ENCODE data around the gene SHC4. TPM values are rescaled to one million over a fixed set of nuclear protein-coding genes. Genes with fewer than 3 reads are reported as not detected.
A peak's percentile ranks its signal among the peaks of the same experiment; 100 is the strongest.

The SHC4 gene
- total RNA-seq, 1 donor: 0.10 TPM

DNA sequence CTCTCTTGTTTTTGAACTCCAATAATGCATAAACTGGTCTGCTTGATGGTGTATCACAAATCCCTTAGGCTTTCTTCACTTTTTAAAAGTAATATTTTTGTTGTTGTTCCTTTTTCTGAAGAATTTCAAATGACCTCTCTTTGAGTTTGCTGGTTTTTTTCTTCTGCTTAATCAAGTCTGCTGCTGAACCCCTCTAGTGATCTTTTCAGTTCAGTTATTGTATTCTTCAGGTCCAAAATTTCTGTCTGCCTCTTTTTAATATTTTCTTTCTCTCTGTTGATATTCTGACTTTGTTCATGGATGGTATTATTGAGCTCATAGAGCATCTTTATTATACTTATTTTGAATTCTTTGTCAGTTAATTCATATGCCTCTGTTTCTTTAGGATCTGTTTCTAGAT, 131.1 kb downstream of the SHC4 start:
- Histone ChIP-seq H3K9me3 (ENCODE audit: low read depth, low read length) (no peaks in the 10 kb centered on the region), H3K4me3 (ENCODE audit: low read length) (no peak overlapping the region), H3K27me3 (ENCODE audit: insufficient read depth, low read length) (no peaks in the 10 kb centered on the region), H3K4me1 (ENCODE audit: insufficient read depth, low read length) (no peaks in the 10 kb centered on the region)

DNA sequence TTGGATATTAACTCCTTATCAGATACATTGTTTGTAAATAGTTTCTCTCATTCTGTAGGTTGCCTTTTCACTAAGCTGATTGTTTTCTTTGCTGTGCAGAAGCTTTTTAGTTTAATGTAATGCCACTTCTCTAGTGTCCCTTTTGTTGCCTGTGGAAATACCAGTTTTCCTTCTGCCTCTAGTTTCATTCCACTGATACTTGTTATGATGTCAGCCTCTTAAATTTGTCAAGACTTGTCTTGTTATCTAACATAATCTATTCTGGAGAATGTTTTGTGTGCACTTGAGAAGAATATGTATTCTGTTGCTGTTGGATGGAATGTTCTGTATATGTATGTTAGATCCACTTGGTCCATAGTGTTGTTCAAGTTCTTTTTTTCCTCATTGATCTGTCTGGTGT, 134.8 kb downstream of the SHC4 start:
- H3K4me1 ChIP-seq (ENCODE audit: insufficient read depth, low read length): no peaks in the 10 kb centered on the region

DNA sequence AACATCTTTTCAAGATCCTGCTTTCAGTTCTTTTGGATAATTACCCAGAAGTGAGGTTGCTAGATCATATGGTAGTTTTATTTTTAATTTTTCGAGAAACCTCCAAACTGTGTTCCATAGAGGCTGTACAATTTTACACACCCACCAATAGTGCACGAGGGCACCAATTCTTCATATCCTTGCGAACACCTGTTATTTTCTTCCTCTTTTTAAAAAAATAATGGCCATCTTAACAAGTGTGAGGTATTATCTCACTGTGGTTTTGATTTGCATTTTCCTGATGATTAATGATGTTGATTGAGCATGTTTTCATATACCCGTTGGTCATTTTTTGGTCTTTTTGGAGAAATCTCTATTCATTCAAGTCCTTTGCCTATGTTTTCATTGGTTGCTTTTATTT, 135.2 kb downstream of the SHC4 start:
- no peaks in the 10 kb centered on the region for H3K27me3 ChIP-seq (ENCODE audit: insufficient read depth, low read length)
- no peaks in the 10 kb centered on the region for H3K9me3 ChIP-seq (ENCODE audit: low read depth, low read length)
- no peak overlapping the region for H3K4me3 ChIP-seq (ENCODE audit: low read length)
- H3K4me1 ChIP-seq (ENCODE audit: insufficient read depth, low read length): no peaks in the 10 kb centered on the region

More for the DNA sequence above, 134.8 kb downstream of the SHC4 start:
- Histone ChIP-seq H3K9me3 (ENCODE audit: low read depth, low read length) (no peaks in the 10 kb centered on the region), H3K4me3 (ENCODE audit: low read length) (no peak overlapping the region), H3K27me3 (ENCODE audit: insufficient read depth, low read length) (no peaks in the 10 kb centered on the region)

DNA sequence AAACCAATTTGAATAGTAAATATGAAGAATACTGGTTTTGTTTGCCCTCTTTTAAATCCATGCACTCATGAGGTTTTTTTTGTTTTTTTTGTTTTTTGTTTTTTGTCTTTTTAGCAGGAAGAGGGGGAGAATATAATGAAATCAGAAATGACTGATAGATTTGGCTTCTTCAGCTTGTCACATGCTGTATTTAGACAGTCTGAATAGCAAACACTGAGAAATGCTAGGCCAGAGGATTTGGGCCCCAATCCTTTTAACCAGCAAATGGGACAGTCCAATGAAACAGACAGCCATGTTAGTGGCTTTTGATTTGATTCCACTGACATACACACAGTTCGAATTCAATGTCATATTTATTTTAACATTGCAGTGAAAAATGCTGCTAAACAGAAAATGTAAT, 138.6 kb downstream of the SHC4 start:
- no peaks in the 10 kb centered on the region for H3K4me1 ChIP-seq (ENCODE audit: insufficient read depth, low read length)
- no peaks in the 10 kb centered on the region for H3K9me3 ChIP-seq (ENCODE audit: low read depth, low read length)
- no peaks in the 10 kb centered on the region for H3K27me3 ChIP-seq (ENCODE audit: insufficient read depth, low read length)
- no peak overlapping the region for H3K4me3 ChIP-seq (ENCODE audit: low read length)

DNA sequence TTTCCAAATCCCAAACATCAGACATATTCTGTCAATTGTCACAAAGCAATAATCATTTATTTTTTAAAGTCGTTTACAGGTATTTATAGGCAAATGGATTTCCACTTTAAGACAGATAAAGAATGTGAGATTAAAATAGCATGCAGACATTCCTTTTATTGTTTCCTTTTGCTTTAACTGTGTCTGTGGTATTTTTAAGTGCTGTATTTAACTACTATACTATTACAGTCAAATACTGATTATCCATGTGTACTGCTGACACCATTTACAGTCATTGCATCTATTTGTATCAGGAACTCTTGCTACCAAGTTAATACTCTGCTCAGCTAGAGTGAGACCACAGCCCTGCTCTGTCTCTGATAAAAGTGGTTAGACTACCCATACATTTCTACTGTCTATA, 140.0 kb downstream of the SHC4 start:
- H3K4me3 ChIP-seq (ENCODE audit: low read length): no peak overlapping the region
- no peaks in the 10 kb centered on the region for H3K9me3 ChIP-seq (ENCODE audit: low read depth, low read length)
- no peaks in the 10 kb centered on the region for H3K27me3 ChIP-seq (ENCODE audit: insufficient read depth, low read length)
- H3K4me1 ChIP-seq (ENCODE audit: insufficient read depth, low read length): no peaks in the 10 kb centered on the region

DNA sequence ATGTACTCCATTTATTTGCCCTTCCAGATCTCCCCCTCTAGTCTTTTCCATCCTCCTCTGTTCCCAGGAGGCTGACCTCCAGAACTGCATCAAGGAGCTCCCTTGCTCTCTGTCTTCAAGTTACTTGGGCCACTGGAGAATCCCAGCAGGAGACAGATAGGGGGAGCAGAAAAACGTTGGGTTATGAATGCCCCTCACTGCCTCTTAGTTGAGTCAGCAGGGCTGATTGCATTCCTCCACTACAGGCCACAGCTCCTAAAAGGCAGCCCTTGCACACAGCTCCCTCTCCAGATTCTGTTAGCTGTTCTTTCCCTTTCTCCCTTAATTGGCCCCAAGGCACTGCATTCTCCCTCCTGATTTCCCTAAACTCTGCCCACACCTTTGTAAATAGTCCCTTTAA, 140.5 kb downstream of the SHC4 start:
- Histone ChIP-seq H3K4me1 (ENCODE audit: insufficient read depth, low read length) (no peaks in the 10 kb centered on the region), H3K27me3 (ENCODE audit: insufficient read depth, low read length) (no peaks in the 10 kb centered on the region), H3K4me3 (ENCODE audit: low read length) (no peak overlapping the region), H3K9me3 (ENCODE audit: low read depth, low read length) (no peaks in the 10 kb centered on the region)

DNA sequence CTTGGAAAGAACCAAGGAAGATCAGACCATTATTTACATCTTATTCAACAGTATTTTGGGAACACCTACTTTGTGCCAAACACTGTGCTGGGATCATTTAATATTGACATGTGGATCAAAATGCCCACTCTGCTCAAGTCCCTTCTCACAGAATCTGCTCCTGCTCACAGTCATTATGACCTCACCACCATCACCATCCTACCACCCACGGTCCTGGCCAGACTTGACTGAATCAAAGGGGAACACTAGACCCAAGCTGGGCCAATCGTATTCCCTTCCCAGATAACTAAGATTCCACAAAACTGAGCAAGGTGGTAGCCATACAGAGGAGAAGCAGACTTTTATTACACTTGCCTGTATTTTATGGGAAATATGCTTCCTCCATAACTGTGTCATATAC, 149.4 kb downstream of the SHC4 start:
- Histone ChIP-seq H3K27me3 (ENCODE audit: insufficient read depth, low read length) (no peaks in the 10 kb centered on the region), H3K4me3 (ENCODE audit: low read length) (no peak overlapping the region), H3K9me3 (ENCODE audit: low read depth, low read length) (no peaks in the 10 kb centered on the region), H3K4me1 (ENCODE audit: insufficient read depth, low read length) (peaks cover 19% of the 10 kb centered on the region)

DNA sequence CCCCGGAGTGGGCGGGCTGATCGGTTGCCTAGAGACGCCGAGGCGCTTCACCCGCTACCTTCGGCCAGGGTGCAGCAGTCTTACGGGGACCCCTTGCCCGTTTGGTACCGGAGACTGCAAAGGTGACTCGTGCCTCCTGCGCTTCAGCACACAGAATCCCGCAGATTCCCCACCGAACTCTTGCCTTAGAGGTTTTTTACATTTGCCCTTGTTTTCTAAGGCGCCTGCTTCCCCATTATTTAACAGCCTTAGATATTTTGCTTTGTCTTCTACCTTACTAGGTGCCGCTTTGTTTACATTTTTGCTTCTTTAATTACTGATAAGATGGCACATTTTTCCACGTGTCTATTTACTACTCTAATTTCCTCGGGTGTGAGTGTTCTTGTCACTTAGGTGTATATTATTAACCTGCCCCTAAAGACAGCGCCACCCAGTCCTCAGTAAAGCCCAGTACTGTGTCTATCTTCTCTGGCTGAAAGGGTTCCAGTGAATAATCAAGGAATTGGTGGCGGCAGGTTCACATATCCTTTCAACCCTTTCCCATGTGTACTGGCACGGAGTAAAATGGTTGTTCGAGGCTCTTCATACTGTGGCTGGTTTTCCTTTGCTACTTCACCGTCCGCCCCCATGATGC, 152.3 kb downstream of the SHC4 start:
- peak overlapping the region; percentile 95 for H3K4me3 ChIP-seq (ENCODE audit: low read length)

DNA sequence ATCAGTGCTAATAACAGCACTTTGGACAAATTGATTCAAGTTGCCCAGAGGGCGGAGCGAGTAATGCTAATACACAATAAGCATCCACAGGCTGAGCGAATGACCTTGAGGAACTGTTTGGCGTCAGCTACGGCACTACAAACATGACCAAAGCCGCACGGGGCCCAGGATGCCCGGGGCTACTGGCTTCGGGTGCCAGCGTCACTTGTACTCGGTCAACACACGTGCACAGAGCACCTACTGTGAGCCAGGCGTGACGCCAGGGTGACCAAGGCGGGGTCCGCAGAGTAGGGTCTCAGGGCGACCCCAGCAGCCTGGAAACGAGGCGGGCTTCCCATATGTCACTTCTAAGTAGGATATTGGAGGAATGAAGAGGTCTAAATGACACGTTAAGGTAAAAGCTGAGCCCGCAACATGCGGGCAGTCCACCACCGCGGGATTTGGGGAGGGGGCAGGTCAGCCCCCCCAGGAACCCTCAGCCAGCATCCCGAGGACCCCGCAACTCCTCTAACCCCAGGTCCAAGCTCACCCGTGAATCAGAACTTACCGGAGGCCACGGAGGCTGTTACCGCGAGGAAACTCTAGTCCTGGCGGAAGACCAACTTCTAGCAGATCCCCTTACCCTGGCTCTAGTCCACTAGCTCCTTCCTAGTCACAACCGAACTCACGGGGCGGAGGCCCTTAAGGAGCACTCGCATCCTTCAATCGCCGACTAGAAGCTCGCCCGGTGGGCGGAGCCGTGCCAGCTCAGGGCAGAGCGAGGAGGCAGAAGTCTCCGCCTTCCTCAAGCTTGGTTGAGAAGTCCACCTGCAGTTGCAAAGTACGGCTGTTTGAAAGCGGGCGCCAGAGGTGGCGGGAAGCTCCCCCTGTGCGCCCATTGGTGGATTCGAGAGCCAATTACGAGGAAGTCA, 153.1 kb downstream of the SHC4 start, which contains the start of gene CEP152:
TSS of gene CEP152 (minus strand) at position 656 of the 911 bp plus-strand sequence. CDS start 5,420 bp downstream, outside the sequence.
- peaks cover 20% of the 10 kb centered on the region for H3K4me1 ChIP-seq (ENCODE audit: insufficient read depth, low read length)
- no peaks in the 10 kb centered on the region for H3K27me3 ChIP-seq (ENCODE audit: insufficient read depth, low read length)
- no peaks in the 10 kb centered on the region for H3K9me3 ChIP-seq (ENCODE audit: low read depth, low read length)
- peak within 1 kb of the TSS; percentile 95 for H3K4me3 ChIP-seq (ENCODE audit: low read length)

More for the DNA sequence above, 152.3 kb downstream of the SHC4 start:
- no peaks in the 10 kb centered on the region for H3K9me3 ChIP-seq (ENCODE audit: low read depth, low read length)
- no peaks in the 10 kb centered on the region for H3K27me3 ChIP-seq (ENCODE audit: insufficient read depth, low read length)
- H3K4me1 ChIP-seq (ENCODE audit: insufficient read depth, low read length): peaks cover 20% of the 10 kb centered on the region

DNA sequence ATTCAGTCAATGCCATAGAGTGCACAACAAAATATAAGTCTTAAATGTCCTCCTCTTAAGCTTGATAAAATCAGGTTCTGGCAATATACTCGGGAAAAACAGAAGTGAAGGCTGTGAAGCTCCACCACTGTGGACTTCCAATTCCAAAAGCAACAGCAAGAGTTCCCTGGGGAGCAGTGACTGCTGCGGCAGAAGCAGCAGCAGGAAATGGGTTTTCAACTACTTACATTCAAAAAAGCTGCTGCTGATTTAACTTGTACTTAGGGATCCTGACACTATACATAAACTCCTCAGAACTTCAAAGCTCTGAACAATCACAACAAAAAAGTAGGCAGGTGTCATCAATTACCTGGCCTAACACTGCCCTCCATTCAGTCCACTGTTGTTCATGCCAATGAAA, 157.6 kb downstream of the SHC4 start:
- Histone ChIP-seq H3K4me3 (ENCODE audit: low read length) (no peak overlapping the region), H3K27me3 (ENCODE audit: insufficient read depth, low read length) (no peaks in the 10 kb centered on the region), H3K4me1 (ENCODE audit: insufficient read depth, low read length) (peaks cover 13% of the 10 kb centered on the region), H3K9me3 (ENCODE audit: low read depth, low read length) (no peaks in the 10 kb centered on the region)

DNA sequence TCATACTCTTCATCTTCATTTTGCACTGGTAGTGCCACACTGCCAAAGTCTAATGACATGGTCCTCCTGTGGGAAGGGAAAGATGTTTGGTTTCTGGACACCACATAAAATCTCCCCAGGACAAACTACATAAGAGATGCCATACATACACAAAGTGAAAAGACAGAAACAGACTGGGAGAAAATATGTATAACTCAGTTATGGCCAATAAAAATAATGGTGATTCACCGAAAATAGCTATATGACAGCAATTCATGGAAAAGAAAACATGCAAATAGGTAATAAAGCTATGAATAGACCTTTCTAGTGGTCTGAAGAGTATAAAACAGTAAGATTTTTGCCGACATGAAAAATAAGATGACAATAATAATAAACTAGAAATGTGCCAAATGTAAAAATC, 158.1 kb downstream of the SHC4 start:
- Histone ChIP-seq H3K4me3 (ENCODE audit: low read length) (no peak overlapping the region), H3K4me1 (ENCODE audit: insufficient read depth, low read length) (peaks cover 13% of the 10 kb centered on the region), H3K27me3 (ENCODE audit: insufficient read depth, low read length) (no peaks in the 10 kb centered on the region), H3K9me3 (ENCODE audit: low read depth, low read length) (no peaks in the 10 kb centered on the region)

DNA sequence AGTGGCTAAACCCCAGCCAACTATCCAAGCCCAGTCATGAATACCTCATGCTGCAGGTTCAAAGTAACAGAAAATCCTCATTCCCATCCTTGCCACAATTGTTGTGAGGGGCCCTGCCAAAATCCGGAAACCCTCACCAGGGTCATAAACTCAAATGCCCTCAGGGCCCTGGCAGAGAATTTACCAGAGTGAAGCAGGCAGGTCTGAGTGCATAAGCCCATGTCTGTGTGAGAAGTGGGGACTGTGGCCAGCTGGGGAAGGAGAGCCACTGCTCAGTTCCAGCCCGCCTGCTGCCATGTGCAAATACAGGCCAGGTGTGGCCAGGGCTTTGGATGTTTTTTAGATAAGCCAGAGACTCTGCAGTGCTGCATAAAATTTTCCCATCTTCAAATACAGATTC, 159.8 kb downstream of the SHC4 start:
- H3K4me1 ChIP-seq (ENCODE audit: insufficient read depth, low read length): no peaks in the 10 kb centered on the region
- H3K27me3 ChIP-seq (ENCODE audit: insufficient read depth, low read length): no peaks in the 10 kb centered on the region
- no peaks in the 10 kb centered on the region for H3K9me3 ChIP-seq (ENCODE audit: low read depth, low read length)
- no peak overlapping the region for H3K4me3 ChIP-seq (ENCODE audit: low read length)

DNA sequence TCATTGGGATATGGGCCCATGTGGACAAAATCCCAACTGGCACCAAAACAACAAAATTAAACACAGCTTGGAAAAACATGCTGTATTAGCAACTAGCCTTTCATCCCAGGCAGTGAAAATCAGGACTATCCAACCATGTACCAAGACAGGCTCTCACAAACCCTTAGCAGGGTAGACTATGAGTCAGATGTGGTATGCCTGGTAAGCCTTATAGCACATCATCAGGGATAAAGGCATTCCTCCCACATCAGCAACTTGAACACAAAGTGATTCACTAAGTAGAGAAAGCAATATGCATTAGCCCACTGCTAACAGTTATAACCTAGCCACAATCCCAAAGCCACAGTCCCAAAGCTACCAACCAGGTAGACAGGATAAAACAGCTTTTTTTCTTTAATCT, 160.9 kb downstream of the SHC4 start:
- no peak overlapping the region for H3K4me3 ChIP-seq (ENCODE audit: low read length)
- H3K27me3 ChIP-seq (ENCODE audit: insufficient read depth, low read length): no peaks in the 10 kb centered on the region
- no peaks in the 10 kb centered on the region for H3K4me1 ChIP-seq (ENCODE audit: insufficient read depth, low read length)
- H3K9me3 ChIP-seq (ENCODE audit: low read depth, low read length): no peaks in the 10 kb centered on the region

DNA sequence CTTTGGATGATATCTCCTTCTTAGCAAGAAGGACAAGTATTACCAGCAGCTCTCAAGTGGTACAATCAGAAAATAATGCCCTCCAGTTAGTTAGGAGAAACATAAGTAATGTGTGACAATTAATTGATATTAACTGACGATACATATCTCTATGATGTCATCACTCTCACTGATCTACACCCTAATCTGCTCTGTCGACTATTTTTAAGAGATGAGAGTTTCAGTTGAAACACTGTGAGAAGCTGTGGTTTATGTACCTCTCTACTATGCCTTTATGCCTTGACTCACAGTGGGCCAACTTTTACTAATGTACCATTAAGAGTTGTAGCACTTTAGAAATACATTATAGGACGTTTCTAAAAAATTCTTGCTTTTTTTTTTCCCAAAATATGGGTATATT, 161.5 kb downstream of the SHC4 start:
- Histone ChIP-seq H3K9me3 (ENCODE audit: low read depth, low read length) (no peaks in the 10 kb centered on the region), H3K27me3 (ENCODE audit: insufficient read depth, low read length) (no peaks in the 10 kb centered on the region), H3K4me1 (ENCODE audit: insufficient read depth, low read length) (no peaks in the 10 kb centered on the region), H3K4me3 (ENCODE audit: low read length) (no peak overlapping the region)

DNA sequence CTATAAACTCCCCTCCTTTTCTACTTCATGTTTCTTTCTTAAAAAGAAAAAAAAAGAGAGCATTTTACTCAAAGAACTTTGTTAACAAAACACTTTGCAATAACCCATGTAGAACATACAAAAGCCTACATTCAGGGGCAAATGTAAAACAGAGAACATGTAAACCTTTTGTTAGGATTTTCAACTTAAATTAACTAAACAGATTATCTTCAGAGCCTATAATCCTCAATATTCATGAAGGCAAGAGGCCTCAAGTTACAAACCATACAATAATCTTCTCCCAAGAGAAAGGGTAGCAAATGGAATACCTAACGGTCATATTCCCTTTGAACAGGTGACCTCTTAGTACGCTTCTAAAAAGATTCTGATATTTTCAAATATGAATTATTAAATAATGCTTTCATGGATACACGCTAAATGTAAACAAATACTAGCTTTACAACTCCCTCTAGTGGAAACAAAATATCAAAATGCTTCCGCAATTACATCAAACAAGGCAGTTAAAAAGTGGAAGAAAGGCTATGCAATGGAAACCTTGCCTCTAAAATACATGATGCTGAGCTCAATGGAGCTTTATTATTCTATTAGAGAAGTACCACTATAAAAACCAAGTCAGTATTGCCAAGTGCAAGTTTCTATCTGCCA, 162.8 kb downstream of the SHC4 start:
- Histone ChIP-seq H3K27me3 (ENCODE audit: insufficient read depth, low read length) (no peaks in the 10 kb centered on the region), H3K4me1 (ENCODE audit: insufficient read depth, low read length) (no peaks in the 10 kb centered on the region), H3K4me3 (ENCODE audit: low read length) (no peak overlapping the region), H3K9me3 (ENCODE audit: low read depth, low read length) (no peaks in the 10 kb centered on the region)

Measured in mononuclear cell (primary cell).